ENCODE results near the gene NPR3. TPM values are rescaled to one million over a fixed set of nuclear protein-coding genes. Genes with fewer than 3 reads are reported as not detected.

The NPR3 gene
- total RNA-seq, 2 experiments from 2014 or later: 0.05 to 0.16 TPM

DNA sequence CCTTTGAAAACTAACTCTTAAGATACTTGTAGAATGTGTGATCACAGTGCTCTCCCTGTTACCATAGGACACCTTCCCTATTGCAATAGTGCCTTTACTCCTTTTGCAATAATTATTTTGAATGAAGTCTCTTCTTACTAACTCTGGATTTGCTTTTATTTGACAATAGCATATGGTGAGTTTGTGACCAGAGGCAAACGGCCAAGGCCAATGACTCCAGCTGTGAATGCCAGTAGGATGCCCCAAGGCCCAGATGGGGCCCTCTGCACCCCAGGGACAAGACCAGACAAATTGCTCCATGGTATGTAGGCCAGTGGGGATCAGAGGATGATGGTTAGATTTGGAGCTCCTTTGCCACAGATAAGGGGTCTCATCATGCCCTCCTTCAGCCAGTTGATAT lies 116.9 kb downstream of the NPR3 start:
- CTCF ChIA-PET: no interaction called here
- H3K36me3 Mint-ChIP-seq (ENCODE audit: low read depth): no peaks in the 10 kb centered on the region

DNA sequence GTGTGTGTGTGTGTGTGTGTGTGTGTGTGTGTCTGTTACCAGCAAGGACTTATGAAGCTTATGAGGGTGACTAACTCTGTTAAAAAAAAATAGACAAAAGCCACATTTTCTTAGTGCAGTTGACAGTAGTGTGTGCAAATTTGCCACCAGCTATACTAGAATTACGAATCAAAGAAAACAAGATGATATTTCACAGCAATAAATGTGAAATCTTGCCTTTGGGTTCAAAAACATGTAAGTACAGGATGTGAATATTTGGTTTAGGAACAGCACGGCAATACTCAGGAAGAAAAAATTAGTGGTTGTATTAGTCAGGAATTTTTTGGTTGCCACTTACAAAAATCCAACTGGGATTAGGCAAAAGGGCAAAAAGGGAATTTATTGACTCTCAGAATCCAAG lies 117.4 kb downstream of the NPR3 start:
- no peaks in the 10 kb centered on the region for H3K4me1 Mint-ChIP-seq (ENCODE audit: low read depth)
- ATAC-seq (no peak), DNase-seq (no peak)
- H3K27me3 Mint-ChIP-seq: no peaks in the 10 kb centered on the region
- no peak overlapping the region for H3K27ac Mint-ChIP-seq
- H3K36me3 Mint-ChIP-seq (ENCODE audit: low read depth): no peaks in the 10 kb centered on the region
- no peaks in the 10 kb centered on the region for H3K9me3 Mint-ChIP-seq
- TF ChIP-seq, protein P1, sequence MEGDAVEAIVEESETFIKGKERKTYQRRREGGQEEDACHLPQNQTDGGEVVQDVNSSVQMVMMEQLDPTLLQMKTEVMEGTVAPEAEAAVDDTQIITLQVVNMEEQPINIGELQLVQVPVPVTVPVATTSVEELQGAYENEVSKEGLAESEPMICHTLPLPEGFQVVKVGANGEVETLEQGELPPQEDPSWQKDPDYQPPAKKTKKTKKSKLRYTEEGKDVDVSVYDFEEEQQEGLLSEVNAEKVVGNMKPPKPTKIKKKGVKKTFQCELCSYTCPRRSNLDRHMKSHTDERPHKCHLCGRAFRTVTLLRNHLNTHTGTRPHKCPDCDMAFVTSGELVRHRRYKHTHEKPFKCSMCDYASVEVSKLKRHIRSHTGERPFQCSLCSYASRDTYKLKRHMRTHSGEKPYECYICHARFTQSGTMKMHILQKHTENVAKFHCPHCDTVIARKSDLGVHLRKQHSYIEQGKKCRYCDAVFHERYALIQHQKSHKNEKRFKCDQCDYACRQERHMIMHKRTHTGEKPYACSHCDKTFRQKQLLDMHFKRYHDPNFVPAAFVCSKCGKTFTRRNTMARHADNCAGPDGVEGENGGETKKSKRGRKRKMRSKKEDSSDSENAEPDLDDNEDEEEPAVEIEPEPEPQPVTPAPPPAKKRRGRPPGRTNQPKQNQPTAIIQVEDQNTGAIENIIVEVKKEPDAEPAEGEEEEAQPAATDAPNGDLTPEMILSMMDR (IDR thresholded peaks at IDR 0.05): no peak
- intact Hi-C loops (cut with micrococcal nuclease): no loop called here
- CTCF ChIA-PET: no interaction called here
- no peak overlapping the region for H3K4me3 Mint-ChIP-seq
- POLR2A ChIA-PET: no interaction called here

More for the DNA sequence above, 116.9 kb downstream of the NPR3 start:
- no peak for DNase-seq
- Mint-ChIP-seq H3K4me1 (ENCODE audit: low read depth) (no peaks in the 10 kb centered on the region), H3K4me3 (no peak overlapping the region), H3K27me3 (no peaks in the 10 kb centered on the region), H3K27ac (no peak overlapping the region), H3K9me3 (no peaks in the 10 kb centered on the region)
- POLR2A ChIA-PET: no interaction called here
- intact Hi-C loops (cut with micrococcal nuclease): no loop called here
- no peak for ATAC-seq
- TF ChIP-seq, protein P1 (IDR thresholded peaks at IDR 0.05): no peak

DNA sequence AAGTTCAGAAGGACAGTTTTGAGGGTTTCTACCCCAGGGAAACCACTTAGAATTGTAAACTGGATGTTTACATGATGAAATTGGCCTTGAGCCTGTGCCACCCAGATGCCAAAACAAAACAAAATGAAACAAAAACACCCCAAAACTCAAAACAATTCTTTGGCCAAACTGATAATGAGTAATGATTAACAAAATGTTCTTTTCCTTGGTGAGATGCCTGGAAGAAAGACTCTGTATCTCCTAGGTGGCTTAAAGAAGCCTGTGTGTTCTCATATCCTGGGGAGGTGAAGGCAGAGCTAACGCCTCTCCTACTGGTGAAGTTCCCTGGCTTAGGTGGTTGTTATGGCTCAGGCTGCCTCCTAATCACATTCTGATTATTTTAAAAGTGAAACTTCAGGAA lies 120.5 kb downstream of the NPR3 start:
- ChIA-PET POLR2A (no interaction called here), CTCF (no interaction called here)
- TF ChIP-seq, protein P1 (IDR thresholded peaks at IDR 0.05): no peak
- Mint-ChIP-seq H3K36me3 (ENCODE audit: low read depth) (no peaks in the 10 kb centered on the region), H3K4me3 (no peak overlapping the region), H3K27me3 (no peaks in the 10 kb centered on the region), H3K4me1 (ENCODE audit: low read depth) (peaks cover 3% of the 10 kb centered on the region), H3K27ac (no peak overlapping the region), H3K9me3 (peaks cover 4% of the 10 kb centered on the region)
- intact Hi-C loops (cut with micrococcal nuclease): no loop called here
- DNase-seq (no peak), ATAC-seq (no peak)

DNA sequence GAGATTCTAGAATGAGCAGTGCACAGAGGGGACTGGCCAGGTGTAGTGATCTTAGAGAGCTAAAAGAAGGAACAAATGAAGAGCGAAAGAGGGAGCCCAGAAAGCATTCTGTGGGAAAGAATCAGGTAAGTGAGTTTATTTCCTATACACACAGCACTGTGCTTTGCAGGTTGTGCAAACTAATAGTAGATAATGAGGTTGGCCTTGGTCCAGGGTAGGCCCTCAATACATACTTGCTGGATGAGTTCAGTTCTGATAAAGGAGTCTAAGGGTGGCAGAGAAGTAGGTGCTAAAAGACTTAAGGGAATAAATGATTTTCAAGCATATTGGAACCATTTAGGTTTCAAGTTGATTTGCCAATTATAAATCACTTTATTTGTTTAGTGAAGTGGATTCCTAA lies 122.0 kb downstream of the NPR3 start:
- no peaks in the 10 kb centered on the region for H3K36me3 Mint-ChIP-seq (ENCODE audit: low read depth)
- H3K4me1 Mint-ChIP-seq (ENCODE audit: low read depth): peaks cover 3% of the 10 kb centered on the region
- ATAC-seq: no peak
- ChIA-PET POLR2A (no interaction called here), CTCF (no interaction called here)
- no peak overlapping the region for H3K4me3 Mint-ChIP-seq
- intact Hi-C loops (cut with micrococcal nuclease): no loop called here
- no peak for DNase-seq
- no peak overlapping the region for H3K27ac Mint-ChIP-seq
- H3K27me3 Mint-ChIP-seq: no peaks in the 10 kb centered on the region
- TF ChIP-seq, protein P1 (IDR thresholded peaks at IDR 0.05): no peak
- peaks cover 4% of the 10 kb centered on the region for H3K9me3 Mint-ChIP-seq

DNA sequence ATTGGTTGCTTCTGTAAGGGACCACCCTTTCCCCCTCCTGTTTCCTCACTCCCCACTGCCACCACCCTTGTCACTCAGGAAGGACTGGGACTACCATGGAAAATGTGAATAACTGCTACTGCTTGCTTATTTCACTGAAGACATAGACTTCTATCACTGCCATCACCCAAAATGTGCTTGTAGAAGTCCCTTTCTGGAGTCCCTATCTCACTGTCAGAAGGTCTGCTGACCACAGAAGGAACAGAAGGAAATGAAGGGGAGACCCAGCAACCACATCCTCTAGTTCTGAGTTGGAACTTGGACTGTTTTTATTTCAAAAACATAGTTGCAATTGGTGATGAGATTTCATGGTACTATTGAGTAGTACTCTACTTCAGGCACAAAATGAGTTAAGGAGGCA lies 122.5 kb downstream of the NPR3 start:
- ATAC-seq (no peak), DNase-seq (no peak)
- Mint-ChIP-seq H3K9me3 (peaks cover 4% of the 10 kb centered on the region), H3K27ac (no peak overlapping the region), H3K4me1 (ENCODE audit: low read depth) (peaks cover 3% of the 10 kb centered on the region), H3K27me3 (no peaks in the 10 kb centered on the region), H3K36me3 (ENCODE audit: low read depth) (no peaks in the 10 kb centered on the region), H3K4me3 (no peak overlapping the region)
- intact Hi-C loops (cut with micrococcal nuclease): no loop called here
- ChIA-PET POLR2A (no interaction called here), CTCF (no interaction called here)
- TF ChIP-seq, protein P1 (IDR thresholded peaks at IDR 0.05): no peak
